ENCODE data around the gene PCDHGA11.
A peak's percentile ranks its signal among the peaks of the same experiment; 100 is the strongest.
"Not testable (repeated sequence)": the region's sequence is repeated elsewhere in the genome, so short reads cannot be mapped to it uniquely, and the experiment has no call there.

The PCDHGA11 gene

DNA sequence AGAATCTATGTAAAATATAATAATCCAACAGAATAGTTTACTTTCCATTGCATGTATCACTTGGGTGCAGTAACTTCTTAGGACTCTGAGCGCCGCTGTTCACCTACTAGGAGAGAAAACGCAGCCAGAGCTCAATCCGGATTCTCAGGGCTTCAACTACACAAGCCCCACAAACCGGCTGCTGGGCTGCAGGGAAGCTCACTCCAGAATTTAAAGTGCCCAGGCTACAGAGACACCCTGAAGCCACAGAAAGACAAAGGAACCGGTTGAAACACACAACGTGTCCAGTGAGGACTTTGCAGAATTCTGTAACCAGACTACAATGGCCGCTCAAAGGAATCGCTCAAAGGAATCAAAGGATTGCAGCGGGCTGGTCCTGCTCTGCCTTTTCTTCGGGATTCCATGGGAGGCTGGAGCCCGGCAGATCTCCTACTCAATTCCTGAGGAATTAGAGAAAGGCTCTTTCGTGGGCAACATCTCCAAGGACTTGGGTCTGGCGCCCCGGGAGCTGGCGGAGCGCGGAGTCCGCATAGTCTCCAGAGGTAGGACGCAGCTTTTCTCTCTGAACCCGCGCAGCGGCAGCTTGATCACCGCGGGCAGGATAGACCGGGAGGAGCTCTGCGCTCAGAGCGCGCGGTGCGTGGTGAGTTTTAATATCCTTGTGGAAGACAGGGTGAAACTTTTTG lies 7.9 kb upstream of the PCDHGA11 start, which contains the start of gene PCDHGA10:
Gene PCDHGA10 (plus strand): TSS at position 134 of the 686 bp plus-strand sequence. CDS start 189 bp downstream, at position 323.
- H3K4me1 ChIP-seq = no peaks in the 10 kb centered on the region; the same call in 1 of the 2 replicates
- peak within 1 kb of the TSS; percentile 57 for H3K4me3 ChIP-seq
- in situ Hi-C loops (cut with MboI; ENCODE audit: low sequenced_read_pairs) = loop anchor here (5.0 to 10.0 kb wide), 2 partner anchors 112 to 149 kb away; no protein-coding TSS in a partner anchor
- no peaks in the 10 kb centered on the region for H3K27me3 ChIP-seq (ENCODE audit: low read depth)
- peak; percentile 66 to 85 for DNase-seq (ENCODE audit: low spot score in 2 of 2)
- peaks cover 5% of the 10 kb centered on the region; the same call in 1 of the 2 replicates for H3K9me3 ChIP-seq
- no peaks in the 10 kb centered on the region for H3K36me3 ChIP-seq (replicated peaks)

GRCh38 chr5:141413540-141414069 lies 7.2 kb upstream of the PCDHGA11 start:
- DNase-seq (ENCODE audit: low spot score in 2 of 2) = peak in 1 of 2 experiments; percentile 4
- in situ Hi-C loops (cut with MboI; ENCODE audit: low sequenced_read_pairs) = loop anchor here (5.0 to 10.0 kb wide), 2 partner anchors 111 to 149 kb away; no protein-coding TSS in a partner anchor
- no peaks in the 10 kb centered on the region for H3K36me3 ChIP-seq (replicated peaks)
- H3K4me1 ChIP-seq = no peaks in the 10 kb centered on the region; the same call in 1 of the 2 replicates
- H3K9me3 ChIP-seq = peaks cover 5% of the 10 kb centered on the region; the same call in 1 of the 2 replicates
- H3K27me3 ChIP-seq (ENCODE audit: low read depth) = no peaks in the 10 kb centered on the region
- H3K4me3 ChIP-seq = peak overlapping the region; percentile 57

GRCh38 chr5:141414548-141415274 lies 6.1 kb upstream of the PCDHGA11 start:
- in situ Hi-C loops (cut with MboI; ENCODE audit: low sequenced_read_pairs) = loop anchor here (5.0 to 10.0 kb wide), 2 partner anchors 110 to 148 kb away; no protein-coding TSS in a partner anchor
- H3K36me3 ChIP-seq (replicated peaks); H3K4me1 ChIP-seq; H3K4me3 ChIP-seq; H3K9me3 ChIP-seq; DNase-seq (ENCODE audit: low spot score in 2 of 2); H3K27me3 ChIP-seq (ENCODE audit: low read depth): not testable (repeated sequence)

GRCh38 chr5:141415275-141415618 lies 5.6 kb upstream of the PCDHGA11 start:
- not testable (repeated sequence) for H3K36me3 ChIP-seq (replicated peaks); DNase-seq (ENCODE audit: low spot score in 2 of 2); H3K27me3 ChIP-seq (ENCODE audit: low read depth); H3K4me1 ChIP-seq; H3K9me3 ChIP-seq; H3K4me3 ChIP-seq
- in situ Hi-C loops (cut with MboI; ENCODE audit: low sequenced_read_pairs) = loop anchor here (10.0 kb wide), 1 partner anchor 110 kb away; no protein-coding TSS in a partner anchor

DNA sequence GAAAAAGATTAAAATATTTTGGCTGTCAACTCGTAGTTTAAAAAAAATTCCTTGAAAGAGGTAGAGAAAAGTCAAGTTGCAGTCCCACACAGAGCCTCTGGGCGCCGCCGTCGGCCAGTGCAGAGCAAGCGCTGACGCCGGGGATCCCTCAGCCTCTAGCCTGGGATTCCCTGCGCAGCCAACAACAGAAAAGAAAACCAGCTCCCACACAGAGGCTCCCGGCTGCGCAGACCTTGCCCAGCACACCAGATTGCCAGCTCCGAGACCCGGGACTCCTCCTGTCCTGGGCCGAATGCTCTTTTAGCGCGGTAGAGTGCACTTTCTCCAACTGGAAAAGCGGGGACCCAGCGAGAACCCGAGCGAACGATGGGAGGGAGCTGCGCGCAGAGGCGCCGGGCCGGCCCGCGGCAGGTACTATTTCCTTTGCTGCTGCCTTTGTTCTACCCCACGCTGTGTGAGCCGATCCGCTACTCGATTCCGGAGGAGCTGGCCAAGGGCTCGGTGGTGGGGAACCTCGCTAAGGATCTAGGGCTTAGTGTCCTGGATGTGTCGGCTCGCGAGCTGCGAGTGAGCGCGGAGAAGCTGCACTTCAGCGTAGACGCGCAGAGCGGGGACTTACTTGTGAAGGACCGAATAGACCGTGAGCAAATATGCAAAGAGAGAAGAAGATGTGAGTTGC lies 3.2 kb upstream of the PCDHGA11 start, which contains the start of gene PCDHGB7:
Gene PCDHGB7 (plus strand): TSS at position 184 of the 679 bp plus-strand sequence. CDS start 183 bp downstream, at position 367.
- H3K36me3 ChIP-seq (replicated peaks); H3K4me3 ChIP-seq; H3K4me1 ChIP-seq; DNase-seq (ENCODE audit: low spot score in 2 of 2); H3K9me3 ChIP-seq; H3K27me3 ChIP-seq (ENCODE audit: low read depth): not testable (repeated sequence)
- in situ Hi-C loops (cut with MboI; ENCODE audit: low sequenced_read_pairs) = loop anchor here (10.0 kb wide), 1 partner anchor 107 kb away; no protein-coding TSS in a partner anchor

DNA sequence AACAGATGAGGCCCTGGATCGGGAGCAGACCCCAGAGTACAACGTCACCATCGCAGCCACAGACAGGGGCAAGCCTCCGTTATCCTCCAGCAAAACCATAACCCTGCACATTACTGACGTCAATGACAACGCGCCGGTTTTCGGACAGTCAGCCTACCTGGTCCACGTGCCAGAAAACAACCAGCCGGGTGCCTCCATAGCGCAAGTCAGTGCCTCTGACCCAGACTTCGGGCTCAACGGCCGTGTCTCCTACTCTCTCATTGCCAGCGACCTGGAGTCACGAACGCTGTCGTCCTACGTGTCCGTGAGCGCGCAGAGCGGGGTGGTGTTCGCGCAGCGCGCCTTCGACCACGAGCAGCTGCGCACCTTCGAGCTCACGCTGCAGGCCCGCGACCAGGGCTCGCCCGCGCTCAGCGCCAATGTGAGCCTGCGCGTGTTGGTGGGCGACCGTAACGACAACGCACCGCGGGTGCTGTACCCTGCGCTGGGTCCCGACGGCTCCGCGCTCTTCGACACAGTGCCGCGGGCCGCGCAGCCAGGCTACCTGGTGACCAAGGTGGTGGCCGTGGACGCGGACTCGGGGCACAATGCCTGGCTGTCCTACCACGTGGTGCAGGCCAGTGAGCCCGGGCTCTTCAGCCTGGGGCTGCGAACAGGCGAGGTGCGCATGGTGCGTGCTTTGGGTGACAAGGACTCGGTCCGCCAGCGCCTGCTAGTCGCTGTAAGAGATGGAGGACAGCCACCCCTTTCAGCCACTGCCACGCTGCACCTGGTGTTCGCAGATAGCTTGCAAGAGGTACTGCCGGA lies 1.6 kb upstream of the PCDHGA11 start:
- Histone ChIP-seq H3K4me3 (no peak overlapping the region), H3K36me3 (replicated peaks) (no peaks in the 10 kb centered on the region), H3K27me3 (ENCODE audit: low read depth) (no peaks in the 10 kb centered on the region), H3K4me1 (no peaks in the 10 kb centered on the region), H3K9me3 (peaks cover 3% of the 10 kb centered on the region)
- no peak for DNase-seq (ENCODE audit: low spot score in 2 of 2)
- in situ Hi-C loops (cut with MboI; ENCODE audit: low sequenced_read_pairs) = loop anchor here (10.0 kb wide), 1 partner anchor 106 kb away; no protein-coding TSS in a partner anchor

GRCh38 chr5:141421489-141421855 lies 621 bp downstream of the PCDHGA11 start:
- no peaks in the 10 kb centered on the region for H3K4me1 ChIP-seq
- no peak for DNase-seq (ENCODE audit: low spot score in 2 of 2)
- in situ Hi-C loops (cut with MboI; ENCODE audit: low sequenced_read_pairs) = no loop called here
- no peaks in the 10 kb centered on the region for H3K36me3 ChIP-seq (replicated peaks)
- H3K27me3 ChIP-seq (ENCODE audit: low read depth) = no peaks in the 10 kb centered on the region
- H3K9me3 ChIP-seq = no peaks in the 10 kb centered on the region; the same call in 1 of the 2 replicates
- H3K4me3 ChIP-seq = no peak overlapping the region

- H3K36me3 ChIP-seq (replicated peaks) = no peaks in the 10 kb centered on the region
- no peaks in the 10 kb centered on the region; the same call in 1 of the 2 replicates for H3K9me3 ChIP-seq
- no peaks in the 10 kb centered on the region for H3K27me3 ChIP-seq (ENCODE audit: low read depth)
- in situ Hi-C loops (cut with MboI; ENCODE audit: low sequenced_read_pairs) = no loop called here
- H3K4me3 ChIP-seq = no peak overlapping the region
- no peaks in the 10 kb centered on the region for H3K4me1 ChIP-seq
- no peak for DNase-seq (ENCODE audit: low spot score in 2 of 2)
Observed at GRCh38 chr5:141422742-141423291, 2.0 kb downstream of the PCDHGA11 start.

GRCh38 chr5:141427783-141428426 lies 7.1 kb downstream of the PCDHGA11 start:
- Histone ChIP-seq H3K27me3 (ENCODE audit: low read depth) (no peaks in the 10 kb centered on the region), H3K36me3 (replicated peaks) (no peaks in the 10 kb centered on the region), H3K9me3 (no peaks in the 10 kb centered on the region), H3K4me1 (no peaks in the 10 kb centered on the region), H3K4me3 (no peak overlapping the region)
- in situ Hi-C loops (cut with MboI; ENCODE audit: low sequenced_read_pairs) = no loop called here
- no peak for DNase-seq (ENCODE audit: low spot score in 2 of 2)

DNA sequence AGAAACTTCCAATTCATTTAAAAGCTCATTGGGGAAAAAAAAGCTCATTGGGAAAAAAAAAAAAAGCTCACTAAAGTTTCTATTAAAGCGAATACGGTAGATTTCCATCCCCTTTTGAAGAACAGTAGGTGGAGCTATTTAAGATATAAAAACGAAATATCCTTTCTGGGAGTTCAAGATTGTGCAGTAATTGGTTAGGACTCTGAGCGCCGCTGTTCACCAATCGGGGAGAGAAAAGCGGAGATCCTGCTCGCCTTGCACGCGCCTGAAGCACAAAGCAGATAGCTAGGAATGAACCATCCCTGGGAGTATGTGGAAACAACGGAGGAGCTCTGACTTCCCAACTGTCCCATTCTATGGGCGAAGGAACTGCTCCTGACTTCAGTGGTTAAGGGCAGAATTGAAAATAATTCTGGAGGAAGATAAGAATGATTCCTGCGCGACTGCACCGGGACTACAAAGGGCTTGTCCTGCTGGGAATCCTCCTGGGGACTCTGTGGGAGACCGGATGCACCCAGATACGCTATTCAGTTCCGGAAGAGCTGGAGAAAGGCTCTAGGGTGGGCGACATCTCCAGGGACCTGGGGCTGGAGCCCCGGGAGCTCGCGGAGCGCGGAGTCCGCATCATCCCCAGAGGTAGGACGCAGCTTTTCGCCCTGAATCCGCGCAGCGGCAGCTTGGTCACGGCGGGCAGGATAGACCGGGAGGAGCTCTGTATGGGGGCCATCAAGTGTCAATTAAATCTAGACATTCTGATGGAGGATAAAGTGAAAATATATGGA lies 9.7 kb downstream of the PCDHGA11 start, which contains the start of gene PCDHGA12:
Gene PCDHGA12 (plus strand): TSS at position 176 of the 782 bp plus-strand sequence. CDS start 253 bp downstream, at position 429.
- Histone ChIP-seq H3K27me3 (ENCODE audit: low read depth) (no peaks in the 10 kb centered on the region), H3K9me3 (no peaks in the 10 kb centered on the region), H3K4me1 (no peaks in the 10 kb centered on the region), H3K36me3 (replicated peaks) (no peaks in the 10 kb centered on the region), H3K4me3 (no peak within 1 kb of the TSS)
- in situ Hi-C loops (cut with MboI; ENCODE audit: low sequenced_read_pairs) = no loop called here
- no peak for DNase-seq (ENCODE audit: low spot score in 2 of 2)

DNA sequence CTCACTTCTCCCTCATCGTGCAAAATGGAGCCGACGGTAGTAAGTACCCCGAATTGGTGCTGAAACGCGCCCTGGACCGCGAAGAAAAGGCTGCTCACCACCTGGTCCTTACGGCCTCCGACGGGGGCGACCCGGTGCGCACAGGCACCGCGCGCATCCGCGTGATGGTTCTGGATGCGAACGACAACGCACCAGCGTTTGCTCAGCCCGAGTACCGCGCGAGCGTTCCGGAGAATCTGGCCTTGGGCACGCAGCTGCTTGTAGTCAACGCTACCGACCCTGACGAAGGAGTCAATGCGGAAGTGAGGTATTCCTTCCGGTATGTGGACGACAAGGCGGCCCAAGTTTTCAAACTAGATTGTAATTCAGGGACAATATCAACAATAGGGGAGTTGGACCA lies 10.4 kb downstream of the PCDHGA11 start:
- Histone ChIP-seq H3K36me3 (replicated peaks) (no peaks in the 10 kb centered on the region), H3K27me3 (ENCODE audit: low read depth) (no peaks in the 10 kb centered on the region), H3K4me3 (no peak overlapping the region), H3K9me3 (no peaks in the 10 kb centered on the region), H3K4me1 (no peaks in the 10 kb centered on the region)
- no peak for DNase-seq (ENCODE audit: low spot score in 2 of 2)
- in situ Hi-C loops (cut with MboI; ENCODE audit: low sequenced_read_pairs) = no loop called here
